Measurements from ENCODE around the gene ESYT2.
"Not testable (repeated sequence)": the region's sequence is repeated elsewhere in the genome, so short reads cannot be mapped to it uniquely, and the experiment has no call there.

Gene ESYT2

DNA sequence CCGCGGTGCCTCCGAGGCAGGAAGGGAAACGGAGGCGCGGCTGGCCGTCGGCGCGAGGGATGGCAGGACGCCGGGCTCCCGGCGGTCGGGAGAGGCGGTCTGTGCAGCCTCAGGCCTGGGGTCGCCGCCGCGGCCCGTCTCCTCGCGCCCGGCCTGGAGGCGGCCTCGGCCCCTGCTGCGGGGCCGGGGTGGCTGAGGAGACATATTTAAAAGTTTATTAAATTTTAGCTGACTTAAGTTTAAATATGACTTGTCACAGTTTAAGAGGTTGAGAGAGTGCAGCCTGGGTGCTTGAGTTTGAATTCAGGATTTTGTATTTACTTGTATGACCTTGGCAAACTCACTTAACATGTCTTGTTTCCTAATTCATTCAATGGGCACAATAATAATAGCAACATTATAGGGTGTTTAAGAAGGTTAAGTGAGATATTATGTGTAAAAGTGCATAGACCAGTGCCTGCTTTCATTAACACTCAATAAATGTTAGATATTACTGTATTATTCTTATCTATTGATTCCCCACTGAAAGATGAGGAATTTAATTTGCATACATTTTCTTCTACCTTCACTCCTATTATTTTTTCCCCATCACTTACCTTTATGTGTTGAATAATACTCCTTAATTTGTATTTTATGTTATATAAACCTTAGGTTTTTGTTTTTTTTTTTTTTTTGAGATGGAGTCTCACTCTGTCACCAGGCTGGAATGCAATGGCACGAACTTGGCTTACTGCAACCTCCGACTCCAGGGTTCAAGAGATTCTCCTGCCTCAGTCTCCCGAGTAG, 27.8 kb upstream of the ESYT2 start:
- DNase-seq = no peak

DNA sequence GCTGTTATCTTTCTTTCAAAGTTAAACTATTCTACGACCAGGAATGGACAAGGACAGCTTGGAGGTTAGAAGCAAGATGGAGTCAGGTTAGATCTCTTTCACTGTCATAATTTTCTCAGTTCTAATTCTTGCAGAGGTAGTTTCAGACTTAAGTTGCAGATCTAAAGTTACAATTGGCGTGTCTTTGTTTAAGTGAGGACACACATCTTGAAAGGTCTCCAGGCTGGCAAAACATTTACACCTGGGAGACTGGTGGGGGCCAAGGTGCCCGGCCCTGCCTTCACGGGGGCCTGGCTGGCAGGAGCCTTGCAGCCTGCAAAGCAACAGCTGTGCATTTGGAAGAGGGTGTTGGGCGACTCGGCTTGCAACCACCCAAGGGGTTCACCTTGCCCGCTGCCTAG, 25.4 kb upstream of the ESYT2 start:
- no peak for DNase-seq

DNA sequence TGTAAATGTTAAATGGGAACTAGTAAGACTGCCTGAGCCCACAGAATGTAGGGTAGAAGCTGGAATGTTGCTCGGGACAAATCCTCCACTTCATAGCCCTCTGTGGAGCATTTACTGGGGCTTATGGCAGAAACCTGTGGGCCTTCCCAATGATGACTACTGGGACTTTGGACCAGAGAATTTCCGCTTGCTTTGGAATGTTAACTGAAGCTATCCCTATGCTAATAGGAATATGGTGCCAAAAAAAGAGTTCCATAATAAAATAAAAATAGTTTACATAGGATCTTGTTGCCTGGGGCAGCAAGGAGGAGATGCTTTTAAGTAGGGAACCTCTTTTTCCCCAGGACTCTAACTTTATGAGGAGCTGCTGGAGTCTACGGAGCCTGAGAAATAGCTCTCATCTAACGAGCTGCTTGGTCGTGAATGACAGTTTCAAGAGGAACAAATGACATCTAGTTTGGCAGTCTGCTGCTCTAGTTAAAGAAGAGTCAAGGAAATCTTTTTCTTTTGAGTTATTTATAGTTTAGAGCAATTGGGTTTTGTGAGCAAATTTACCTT, 21.3 kb upstream of the ESYT2 start:
- DNase-seq = no peak

DNA sequence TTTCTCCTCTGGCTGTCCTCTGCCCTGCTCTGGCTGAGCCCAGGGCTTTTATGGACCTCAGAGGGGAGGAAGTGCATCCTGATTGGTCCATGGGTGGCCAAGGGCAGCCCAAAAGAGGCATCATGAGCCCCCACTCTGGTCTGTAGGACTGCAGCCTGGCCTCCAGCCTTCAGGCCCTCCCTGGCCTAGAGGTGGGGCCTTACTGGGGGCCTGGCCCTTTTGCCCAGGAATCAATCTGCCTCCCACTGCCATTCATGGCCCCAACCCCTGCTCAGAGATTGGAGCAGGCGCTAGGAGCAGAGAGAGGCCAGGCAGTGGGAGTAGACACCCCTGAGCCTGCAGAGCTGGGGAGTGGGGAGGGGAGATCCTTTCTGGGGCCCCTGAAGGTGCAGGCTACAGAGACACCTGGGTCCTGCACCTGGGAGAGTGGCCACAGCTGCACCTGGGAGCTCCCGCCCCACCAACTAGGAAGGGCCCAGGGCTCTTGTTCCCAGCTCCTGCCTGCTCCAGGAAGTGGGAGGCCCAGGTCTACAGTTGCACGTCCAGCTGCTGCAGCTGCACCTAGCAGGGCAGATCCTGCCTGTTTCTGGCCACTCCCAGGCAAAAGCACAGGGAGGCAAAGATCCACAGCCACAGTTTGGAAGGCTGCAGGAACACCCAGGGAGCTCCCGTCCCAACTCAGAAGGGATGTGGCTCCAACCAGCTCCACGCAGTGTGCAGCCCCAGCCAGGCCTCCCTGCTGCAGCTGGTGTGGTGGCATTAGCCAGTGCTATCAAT, 20.6 kb upstream of the ESYT2 start:
- no peak for DNase-seq

DNA sequence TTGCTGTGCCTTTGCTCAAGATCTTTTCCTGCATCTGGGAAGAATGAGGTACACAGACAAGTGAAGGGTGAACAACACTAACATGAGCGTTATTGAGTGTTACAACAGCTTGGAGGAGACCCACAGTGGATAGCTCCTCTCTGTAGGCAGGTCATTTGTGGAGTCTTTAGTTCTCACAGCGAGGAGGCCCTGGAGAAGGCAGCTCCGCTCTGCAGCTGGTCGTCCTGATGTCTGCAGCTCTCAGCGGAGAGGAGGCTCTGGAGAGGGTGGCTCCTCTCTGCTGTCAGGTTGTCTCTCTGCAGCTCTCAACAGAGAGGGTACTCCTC, 20.1 kb upstream of the ESYT2 start:
- no peak for DNase-seq

DNA sequence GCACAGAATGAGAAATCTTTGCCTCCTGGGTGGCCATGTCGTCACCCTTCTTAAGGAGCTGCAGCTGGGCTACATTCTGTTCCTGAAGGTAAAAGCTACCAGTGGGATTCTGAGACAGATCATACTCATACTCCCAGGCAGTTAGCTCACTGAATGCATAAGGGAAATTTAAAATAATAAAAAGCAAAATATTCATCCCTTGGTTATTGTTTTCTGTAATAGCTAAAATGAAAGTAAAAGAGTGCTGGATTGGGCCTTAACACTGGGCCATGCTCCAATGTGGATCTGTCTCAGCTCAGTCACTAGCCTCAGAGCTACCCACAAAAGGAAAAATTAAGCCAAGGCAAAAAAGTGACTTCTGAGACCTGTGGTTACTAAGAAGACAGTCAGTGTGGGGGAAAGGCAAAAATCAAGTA, 18.1 kb upstream of the ESYT2 start:
- DNase-seq = peak in 1 of 2 donors; percentile 28

DNA sequence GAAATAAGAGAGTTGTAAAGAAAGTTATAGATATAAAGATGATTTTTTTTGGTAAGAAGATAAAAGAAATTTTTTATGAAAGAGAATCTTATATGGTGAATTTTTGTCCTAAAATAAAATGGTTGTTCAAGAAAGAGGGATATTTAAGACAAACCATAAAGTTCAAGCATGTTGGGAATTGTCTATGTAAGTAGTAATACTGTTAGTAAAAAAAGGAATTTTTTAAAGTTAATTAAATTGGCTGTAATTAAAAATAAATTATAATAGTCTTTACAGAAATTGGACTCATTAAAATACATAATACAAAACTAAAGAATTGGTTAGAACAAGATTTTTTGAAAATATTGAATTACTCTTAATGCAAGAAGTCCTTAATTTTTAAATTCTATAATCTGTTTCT, 17.0 kb upstream of the ESYT2 start:
- no peak for DNase-seq

DNA sequence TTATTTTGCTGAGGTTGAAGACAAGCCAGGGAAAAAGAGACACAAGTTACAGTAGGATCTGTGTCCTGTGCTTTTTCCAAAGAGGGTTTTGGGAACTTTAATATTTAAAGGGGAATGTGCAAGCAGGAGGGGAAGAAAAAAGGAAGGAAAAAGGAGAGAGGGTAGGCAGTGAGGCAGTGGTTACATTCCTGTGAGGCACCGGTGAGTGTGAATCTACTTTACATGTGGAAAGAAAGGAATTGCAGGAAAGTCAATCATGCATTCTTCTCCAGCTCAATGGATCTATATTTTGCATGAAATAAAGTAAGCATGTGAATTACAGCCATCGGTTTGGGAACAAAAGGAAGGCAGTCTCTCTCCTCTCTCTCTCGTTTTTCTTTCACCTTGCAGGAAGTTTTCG, 14.5 kb upstream of the ESYT2 start:
- no peak for DNase-seq

DNA sequence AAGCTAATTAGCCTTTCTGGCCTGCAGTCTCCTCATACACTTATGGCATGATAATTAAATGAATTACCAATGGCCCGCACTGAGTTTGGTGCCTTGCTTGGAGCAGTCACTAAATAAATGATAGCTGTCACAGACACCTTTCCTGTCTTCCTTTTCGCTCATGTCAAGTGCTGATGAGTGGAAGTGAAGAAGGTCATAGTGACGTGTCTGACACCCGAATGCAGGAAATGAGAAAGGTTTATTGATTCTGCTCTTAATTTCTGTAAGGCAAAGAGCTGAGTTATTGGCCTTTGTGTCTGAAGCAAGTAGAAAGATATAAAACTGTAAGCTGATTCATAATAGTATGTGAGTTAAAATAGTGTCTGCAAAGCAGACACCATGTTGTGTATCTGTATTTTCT, 13.2 kb upstream of the ESYT2 start:
- DNase-seq = no peak

- DNase-seq = no peak
These were observed 11.3 kb upstream of the ESYT2 start for GRCh38 chr7:158840604-158841003.

- not testable (repeated sequence) for DNase-seq
These were observed 9.9 kb upstream of the ESYT2 start for GRCh38 chr7:158839177-158839576.

DNA sequence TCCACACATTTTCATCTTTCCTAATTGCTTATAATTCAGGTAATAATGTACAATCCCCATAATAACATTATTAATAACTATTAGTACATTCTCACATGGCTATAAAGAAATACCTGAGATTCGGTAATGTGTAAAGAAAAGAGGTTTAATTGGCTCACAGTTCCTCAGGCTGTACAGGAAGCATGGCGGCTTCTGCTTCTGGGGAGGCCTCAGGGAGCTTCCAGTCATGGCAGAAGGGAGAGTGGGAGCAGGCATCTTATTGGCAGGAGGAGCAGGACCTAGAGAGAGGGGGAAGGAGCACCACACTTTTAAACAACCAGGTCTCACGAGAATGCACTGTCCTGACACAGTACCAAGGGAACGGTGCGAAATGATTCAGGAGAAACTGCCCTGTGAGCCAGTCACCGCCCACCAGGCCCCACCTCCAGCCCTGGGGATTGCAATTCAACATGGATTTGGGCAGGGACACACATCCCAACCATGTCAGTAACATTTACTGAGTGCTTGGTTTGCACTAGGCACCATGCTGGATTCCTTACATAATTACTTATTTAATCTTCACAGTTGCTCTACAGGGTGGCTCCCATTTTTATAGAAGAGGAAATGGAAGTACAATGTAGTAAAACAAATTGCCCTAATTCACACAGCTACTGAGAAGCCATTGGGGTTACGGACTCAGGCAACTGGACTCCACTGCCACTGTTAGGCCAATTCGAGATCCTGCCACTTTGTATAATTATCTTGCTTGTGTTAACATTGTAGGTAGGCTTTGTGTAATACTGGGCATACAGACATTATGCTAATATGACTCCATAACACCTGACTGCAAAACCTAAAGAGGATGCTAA, 8.7 kb upstream of the ESYT2 start:
- DNase-seq = no peak

DNA sequence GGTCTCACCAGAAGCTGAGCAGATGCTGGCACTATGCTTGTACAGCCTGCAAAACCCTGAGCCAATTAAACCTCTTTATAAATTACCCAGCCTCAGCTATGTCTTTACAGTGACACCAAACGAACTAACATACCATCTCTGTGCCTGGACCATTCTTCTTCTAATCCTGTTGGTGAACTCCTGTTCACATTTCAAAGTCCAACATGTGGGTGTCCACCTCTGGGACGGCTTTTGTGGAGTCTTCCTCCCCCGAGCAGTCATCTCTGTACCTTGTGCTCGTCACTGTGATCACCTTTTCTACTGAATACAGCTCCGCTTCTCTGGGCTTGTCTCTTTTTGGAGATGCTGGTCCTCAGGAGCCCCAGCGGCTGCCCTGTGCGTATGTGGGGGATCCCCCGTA, 7.4 kb upstream of the ESYT2 start:
- no peak for DNase-seq

- DNase-seq = no peak
These were observed 5.8 kb upstream of the ESYT2 start for GRCh38 chr7:158834878-158835784.

GRCh38 chr7:158832994-158833393, 3.7 kb upstream of the ESYT2 start:
- DNase-seq = no peak

DNA sequence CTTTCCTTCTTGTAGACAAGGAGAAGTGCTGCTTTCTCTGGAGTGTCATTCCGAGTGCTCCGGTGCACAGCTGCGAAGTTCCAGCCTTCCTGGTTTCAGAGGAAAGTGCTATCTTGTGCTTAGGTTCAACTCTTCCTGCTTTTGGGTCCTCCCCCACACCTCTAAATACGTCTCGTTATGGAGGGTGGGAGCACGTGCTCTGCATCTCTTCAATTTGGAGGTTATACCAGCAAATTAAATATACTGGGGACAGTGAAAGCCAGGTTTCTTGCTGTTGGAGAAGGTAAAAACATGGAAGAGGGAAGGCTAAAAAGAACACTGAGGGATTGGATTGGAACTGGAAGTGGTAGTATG, 2.4 kb upstream of the ESYT2 start:
- no peak for DNase-seq

- no peak for DNase-seq
These were observed 958 bp upstream of the ESYT2 start for GRCh38 chr7:158830211-158830723.

- DNase-seq = peak in 1 of 2 donors; percentile 76
These were observed 328 bp downstream of the ESYT2 start for GRCh38 chr7:158829021-158829341.

- peak in 1 of 2 donors; percentile 46 for DNase-seq
These were observed 932 bp downstream of the ESYT2 start for GRCh38 chr7:158828133-158829020.

GRCh38 chr7:158827411-158828132, 1.7 kb downstream of the ESYT2 start:
- DNase-seq = peak; percentile 40 to 62
